Aortic smooth muscle cell (primary cell): ENCODE results near the gene TMEM202. TPM values are rescaled to one million over a fixed set of nuclear protein-coding genes. Genes with fewer than 3 reads are reported as not detected.

ENCODE experiments used
- total RNA-seq: library from RNA; depleted of rRNA; stranded (reverse); fragments of >200 nt; gene quantifications from 2 replicates; pipeline ENCODE4 v1.2.3, GENCODE V29; 2014

Gene TMEM202, protein sequence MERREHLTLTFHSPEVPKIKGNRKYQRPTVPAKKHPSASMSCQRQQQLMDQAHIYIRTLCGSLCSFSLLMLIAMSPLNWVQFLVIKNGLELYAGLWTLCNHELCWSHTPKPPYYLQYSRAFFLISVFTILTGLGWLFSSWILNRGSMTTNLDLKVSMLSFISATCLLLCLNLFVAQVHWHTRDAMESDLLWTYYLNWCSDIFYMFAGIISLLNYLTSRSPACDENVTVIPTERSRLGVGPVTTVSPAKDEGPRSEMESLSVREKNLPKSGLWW
- not detected in 2 replicates for total RNA-seq

DNA sequence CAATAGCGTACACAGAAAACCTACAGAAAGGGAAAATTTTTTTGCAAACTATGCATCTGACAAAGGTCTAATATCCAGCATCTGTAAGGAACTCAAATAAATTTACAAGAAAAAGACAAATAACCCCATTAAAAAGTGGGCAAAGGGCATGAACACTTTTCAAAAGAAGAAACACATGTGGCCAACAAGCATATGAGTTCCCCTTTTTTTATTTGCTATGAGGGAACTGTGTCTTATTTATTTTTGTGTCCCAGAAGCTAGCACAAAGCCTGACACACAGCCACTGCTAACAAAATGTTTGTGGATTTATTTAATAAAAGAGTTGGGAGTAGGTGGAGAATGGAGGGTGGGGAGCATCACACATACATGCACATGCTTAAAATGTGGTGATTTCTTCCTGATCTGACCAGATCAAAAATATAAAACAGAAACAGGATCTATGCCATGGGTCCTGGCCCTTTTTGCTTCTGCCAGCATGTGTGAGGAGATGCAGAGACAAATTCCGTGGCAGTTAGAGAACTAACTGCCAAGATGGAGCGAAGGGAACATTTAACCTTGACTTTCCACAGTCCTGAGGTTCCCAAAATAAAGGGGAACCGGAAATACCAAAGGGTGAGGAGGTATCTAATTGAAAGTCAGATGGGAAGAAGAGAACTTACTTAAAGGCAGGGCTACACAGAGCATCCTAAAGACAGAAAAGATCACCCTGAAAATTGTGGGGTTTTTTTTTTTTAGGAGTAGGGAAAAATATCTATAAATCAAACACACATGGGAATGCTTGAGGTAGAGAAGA is at the start of gene TMEM202:
Gene TMEM202 (plus strand): TSS at position 510 of the 793 bp plus-strand sequence. CDS start 22 bp downstream, at position 532.

DNA sequence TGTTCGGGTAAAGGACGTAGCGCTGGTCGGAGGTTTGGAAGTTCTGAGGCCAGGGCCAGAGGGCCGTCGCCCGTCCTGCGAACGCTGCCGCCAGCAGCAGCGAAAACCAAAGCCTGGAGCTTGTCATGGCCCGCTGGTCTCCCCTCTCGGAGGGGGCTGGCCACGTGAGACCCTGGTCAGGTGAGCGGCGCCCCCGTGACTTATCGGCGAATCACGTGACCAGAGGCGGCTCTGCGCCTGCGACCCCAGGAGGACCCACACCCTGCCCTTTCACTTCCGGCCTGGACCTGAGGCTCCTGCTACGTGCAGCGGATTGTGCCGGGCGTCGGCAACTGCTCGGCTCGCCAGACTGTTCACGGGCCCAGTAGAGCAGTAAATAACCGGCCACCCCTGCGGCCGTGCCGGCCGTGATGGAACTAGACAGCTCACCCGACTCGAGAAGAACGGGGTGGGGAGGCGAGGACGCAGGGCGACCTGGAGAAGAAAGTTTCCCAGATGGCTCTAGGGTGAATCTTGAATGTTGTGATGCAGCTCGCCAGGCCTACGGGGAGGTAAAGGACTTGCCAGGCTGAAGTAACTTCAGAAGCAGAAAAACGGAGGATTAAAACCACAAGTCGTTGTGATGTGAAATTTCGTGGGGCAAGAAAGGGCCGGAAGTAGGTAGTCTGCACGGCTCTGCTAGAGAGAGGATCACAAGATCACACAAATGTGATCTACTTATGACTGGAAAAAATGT is 22.1 kb upstream of the TMEM202 start, which contains the start of gene HEXA:
Gene HEXA (minus strand): TSS at position 169 of the 736 bp plus-strand sequence. CDS start 42 bp downstream, at position 127.

Other genes with a start within 250 kb of the TMEM202 start
- 0.06 TPM in 1 of 2 replicates, not detected in the other for gene GRAMD2A, start 200.5 kb upstream of the TMEM202 start, total RNA-seq
- 2,246 and 2,475 TPM in 2 replicates for gene PKM, start 167.1 kb upstream of the TMEM202 start, total RNA-seq
- gene PARP6, start 125.8 kb upstream of the TMEM202 start, total RNA-seq: 12.2 and 15.5 TPM in 2 replicates
- gene CELF6, start 78.1 kb upstream of the TMEM202 start, total RNA-seq: 0.13 and 0.25 TPM in 2 replicates
- 56.1 and 81.2 TPM in 2 replicates for gene HEXA, start 22.3 kb upstream of the TMEM202 start, total RNA-seq
- gene ARIH1, start 76.0 kb downstream of the TMEM202 start, total RNA-seq: 43.2 and 57.6 TPM in 2 replicates